ENCODE measurements around the gene ULK1.

Gene ULK1

DNA sequence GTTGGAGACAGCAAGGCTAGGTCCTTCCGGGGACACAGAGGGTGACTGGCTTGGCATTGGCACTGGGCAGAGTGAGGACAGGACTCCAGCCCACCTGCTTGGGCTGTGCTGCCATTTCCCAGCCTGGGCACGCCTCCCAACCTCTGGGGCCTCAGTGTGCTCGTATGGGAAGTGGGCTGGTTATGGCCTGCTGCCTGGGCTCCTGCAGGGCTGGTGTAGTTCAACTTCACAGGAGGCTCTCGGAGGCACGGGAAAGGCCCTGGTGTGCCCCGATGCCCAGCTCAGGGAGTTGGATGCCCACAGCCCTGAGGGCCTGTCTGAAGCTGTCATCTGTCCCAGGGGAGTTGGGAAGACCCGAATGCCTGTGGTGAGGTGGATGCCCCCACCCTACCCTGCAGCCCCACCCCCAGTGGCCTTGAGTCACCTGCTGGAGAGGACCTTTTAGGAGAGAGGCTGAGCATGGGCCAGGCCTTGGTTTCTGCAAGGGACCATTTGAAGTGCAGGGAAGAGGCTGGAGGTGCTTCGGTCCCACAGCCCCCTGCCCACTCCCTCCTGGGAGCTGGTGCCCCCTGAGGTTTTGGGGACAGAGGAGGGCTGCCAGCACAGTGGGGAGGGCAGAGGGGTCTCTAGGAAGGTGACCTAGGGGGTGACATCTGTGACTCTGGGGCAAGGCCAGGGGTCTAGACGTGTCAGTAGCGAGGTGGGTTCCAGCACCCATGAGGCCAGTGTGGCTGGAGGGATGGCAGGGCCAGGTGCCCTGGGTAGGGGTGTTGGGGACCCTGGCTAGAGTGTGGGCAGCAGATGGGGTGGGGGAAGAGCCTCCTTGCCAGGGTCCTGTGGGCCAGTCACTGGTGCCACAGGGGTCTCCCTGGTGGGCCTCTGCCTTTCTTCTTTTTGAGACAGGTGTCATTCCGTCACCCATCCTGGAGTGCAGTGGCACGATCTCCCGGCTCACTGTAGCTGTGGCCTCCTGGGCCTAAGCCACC, 9.1 kb downstream of the ULK1 start:
- no peak for DNase-seq
- no peak for TF ChIP-seq GATA1 (IDR thresholded peaks at IDR 0.05; ENCODE audit: low read depth, low read length)
- no peak for TF ChIP-seq POLR2A (IDR thresholded peaks at IDR 0.05; ENCODE audit: low read length)

DNA sequence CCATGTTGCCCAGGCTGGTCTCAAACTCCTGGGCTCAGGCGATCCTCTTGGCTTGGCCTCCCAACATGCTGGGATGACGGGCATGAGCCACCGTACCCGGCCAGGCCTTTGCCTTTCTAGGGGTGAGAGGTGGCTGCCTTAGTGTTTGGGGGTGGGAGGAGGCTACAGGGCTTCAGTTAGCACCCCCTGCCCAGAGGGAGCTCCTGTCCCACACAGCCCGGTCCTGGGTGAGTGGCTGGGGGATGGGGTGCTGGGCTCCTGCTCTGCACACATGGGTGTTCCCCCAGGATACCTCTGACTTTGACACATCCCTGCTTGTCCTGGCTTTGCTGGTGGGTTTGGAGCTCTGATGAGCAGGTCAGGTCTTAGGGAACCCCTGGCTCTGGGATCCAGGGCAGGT, 9.9 kb downstream of the ULK1 start:
- no peak for TF ChIP-seq GATA1 (IDR thresholded peaks at IDR 0.05; ENCODE audit: low read depth, low read length)
- no peak for TF ChIP-seq POLR2A (IDR thresholded peaks at IDR 0.05; ENCODE audit: low read length)
- DNase-seq, result no peak

DNA sequence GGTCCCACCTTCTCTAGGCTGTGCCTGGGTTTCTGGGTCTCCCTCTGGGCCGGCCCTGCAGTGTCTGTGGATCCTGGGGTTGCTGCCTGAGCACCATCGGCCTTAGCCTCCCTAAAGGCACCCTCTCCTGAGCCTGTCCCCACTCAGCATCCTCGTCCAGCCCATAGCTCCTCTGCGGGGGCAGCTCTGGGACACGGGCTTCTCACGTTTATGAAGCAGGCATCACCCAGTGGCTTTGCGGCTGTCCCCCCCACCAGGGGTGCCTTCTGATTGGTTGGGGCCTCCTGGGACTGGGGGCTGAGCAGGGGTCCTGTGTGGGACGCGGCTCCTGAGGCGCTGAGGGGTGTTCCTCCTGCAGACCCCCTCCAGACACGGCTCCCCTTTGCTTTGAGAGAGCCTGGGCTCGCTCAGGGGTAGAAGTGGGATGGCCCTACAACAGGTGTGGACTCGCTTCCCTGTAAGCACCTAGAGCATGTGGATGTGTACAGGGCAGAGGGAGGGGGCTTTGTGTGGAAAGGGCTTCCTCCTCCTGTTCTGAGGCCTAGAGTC, 10.7 kb downstream of the ULK1 start:
- TF ChIP-seq GATA1 (IDR thresholded peaks at IDR 0.05; ENCODE audit: low read depth, low read length), result no peak
- no peak for TF ChIP-seq POLR2A (IDR thresholded peaks at IDR 0.05; ENCODE audit: low read length)
- no peak for DNase-seq

DNA sequence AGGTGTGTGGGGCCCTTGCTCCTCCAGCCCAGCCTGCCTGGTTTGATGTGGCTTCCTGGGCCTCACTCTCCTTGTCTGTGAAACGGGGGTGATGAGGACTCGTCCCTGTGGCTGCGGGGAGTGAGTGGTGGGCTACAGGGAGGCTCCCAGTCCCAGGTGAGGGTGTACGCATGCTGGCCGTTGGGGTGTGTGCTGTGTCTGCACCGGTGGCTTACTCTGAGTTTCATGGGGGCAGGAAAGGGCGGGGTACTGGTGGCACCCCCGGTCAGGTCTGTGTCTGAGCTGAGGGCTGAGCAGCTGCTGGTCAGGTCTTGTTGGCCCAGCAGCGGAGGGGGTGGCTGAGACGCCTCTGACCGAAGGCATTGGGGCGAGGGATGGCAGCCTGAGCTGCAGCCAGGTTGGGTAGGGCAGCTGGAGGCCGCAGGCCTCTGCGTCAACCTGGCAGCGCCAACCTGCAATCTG, 11.2 kb downstream of the ULK1 start:
- TF ChIP-seq GATA1 (IDR thresholded peaks at IDR 0.05; ENCODE audit: low read depth, low read length) (no peak), POLR2A (IDR thresholded peaks at IDR 0.05; ENCODE audit: low read length) (no peak)
- no peak for DNase-seq

DNA sequence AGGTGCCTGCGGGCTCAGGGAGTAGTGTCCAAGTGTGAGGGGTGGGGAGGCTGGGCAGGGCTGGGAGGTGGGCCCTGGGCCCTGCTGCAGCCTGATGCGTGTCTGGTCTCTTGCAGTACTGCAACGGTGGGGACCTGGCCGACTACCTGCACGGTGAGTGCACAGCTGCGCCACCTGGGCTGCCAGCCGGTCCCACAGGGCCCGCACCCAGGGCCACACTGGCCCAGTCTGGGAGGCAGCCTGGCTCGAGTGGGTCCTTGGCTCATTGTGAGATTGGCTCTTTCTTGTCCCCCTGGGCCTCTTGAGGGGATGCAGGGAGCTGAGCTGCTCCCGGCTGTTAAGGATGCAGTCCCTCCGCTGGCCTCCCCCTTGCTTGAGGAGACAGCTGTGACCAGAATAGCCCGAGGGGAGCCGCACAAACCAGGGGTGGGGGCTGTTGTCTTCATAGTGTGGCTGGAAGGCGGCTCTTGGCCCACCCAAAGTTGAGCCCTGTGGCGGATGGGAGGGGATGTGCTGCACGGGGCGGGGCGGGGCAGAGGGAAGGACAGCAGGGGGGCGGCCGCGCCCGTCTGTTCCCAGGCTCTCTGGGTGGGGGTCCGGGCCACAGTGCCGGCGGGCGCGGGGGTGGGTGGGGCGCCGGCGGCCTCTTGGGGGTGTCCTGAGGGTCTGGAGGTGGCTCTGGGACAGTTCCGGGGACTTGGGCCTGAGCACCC, 13.1 kb downstream of the ULK1 start:
- no peak for TF ChIP-seq POLR2A (IDR thresholded peaks at IDR 0.05; ENCODE audit: low read length)
- TF ChIP-seq GATA1 (IDR thresholded peaks at IDR 0.05; ENCODE audit: low read depth, low read length), result no peak
- no peak for DNase-seq

DNA sequence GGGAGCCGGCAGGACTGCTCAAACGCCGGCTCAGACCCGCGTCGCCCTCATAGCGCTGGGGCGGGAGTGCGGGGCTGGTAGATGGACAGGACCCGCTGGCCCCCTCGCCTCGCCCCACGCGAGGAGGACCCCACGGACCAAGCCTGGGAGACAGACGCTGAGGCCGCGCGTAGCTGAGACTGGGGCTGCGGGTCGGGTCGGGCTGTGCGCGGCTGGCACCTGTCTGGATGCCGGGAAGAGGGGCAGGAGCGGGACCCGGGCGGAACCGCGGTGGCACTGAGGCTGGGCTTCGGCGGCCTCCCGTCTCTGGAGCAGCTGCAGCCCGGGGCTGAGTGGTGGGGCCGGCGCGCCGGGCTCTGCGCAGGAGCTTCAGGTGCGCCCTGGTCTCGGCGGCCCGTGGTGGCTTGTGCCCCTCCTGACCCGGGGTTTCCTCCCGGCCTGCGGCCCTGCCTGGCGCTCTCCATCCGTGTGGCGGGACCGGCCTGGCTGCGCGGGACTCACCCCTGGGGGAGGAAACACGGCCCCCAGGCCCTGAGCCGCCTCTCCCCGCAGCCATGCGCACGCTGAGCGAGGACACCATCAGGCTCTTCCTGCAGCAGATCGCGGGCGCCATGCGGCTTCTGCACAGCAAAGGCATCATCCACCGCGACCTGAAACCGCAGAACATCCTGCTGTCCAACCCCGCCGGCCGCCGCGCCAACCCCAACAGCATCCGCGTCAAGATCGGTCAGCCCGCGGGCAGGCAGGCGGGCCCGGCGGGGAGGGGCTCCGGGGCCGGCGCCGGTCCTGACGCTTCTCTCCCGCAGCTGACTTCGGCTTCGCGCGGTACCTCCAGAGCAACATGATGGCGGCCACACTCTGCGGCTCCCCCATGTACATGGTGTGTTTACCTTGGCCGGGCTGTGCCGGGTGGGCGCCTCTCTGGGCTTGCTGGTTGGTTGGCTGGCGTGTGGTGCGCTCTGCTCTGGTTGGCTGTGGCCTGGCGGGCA, 14.0 kb downstream of the ULK1 start:
- TF ChIP-seq GATA1 (IDR thresholded peaks at IDR 0.05; ENCODE audit: low read depth, low read length) (no peak), POLR2A (IDR thresholded peaks at IDR 0.05; ENCODE audit: low read length) (no peak)
- DNase-seq, result no peak

DNA sequence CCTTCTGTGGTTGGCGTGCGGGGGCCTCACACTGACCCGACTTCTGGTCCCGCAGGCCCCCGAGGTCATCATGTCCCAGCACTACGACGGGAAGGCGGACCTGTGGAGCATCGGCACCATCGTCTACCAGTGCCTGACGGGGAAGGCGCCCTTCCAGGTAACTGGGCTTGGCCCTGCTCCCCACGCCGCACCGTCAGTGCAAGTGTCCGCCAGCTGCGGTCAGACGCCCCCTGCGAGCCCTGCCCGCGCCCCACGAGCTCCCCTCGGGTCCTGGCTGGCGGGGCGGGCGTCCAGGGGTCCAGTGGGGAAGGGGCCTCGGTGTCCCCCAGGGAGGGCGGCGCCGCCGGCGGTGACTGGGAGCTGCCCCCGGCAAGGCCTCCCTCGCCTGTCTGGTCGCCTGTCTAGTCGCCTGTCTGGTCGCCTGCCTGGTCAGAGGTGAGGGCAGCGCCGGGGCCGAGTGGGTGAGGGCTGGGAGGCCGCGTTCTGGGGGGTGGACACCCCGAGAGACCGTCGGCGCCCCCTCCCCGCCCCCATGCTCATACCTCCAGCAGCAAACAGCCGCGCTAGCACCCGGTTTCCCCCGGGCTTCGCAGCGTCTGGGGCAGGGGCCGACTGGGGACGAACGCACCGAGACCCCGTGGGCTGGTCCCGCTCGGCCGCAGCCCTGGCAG, 14.8 kb downstream of the ULK1 start:
- no peak for DNase-seq

DNA sequence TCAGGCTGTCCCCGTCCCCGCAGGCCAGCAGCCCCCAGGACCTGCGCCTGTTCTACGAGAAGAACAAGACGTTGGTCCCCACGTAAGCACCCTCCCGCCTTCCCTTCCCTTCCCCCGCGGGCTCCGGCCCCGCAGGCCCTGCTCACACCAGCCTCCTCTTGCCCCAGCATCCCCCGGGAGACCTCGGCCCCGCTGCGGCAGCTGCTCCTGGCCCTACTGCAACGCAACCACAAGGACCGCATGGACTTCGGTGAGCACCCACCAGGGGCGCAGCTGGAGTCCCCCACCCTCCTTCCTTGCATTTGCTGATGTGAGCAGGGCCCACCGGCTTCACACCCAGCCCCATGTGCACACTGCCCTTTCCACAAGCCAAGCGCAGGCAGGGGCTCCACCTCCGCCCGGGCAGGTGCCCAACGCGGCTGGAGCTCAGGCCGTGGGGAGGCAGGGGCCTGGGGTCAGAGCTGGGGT, 15.4 kb downstream of the ULK1 start:
- no peak for TF ChIP-seq GATA1 (IDR thresholded peaks at IDR 0.05; ENCODE audit: low read depth, low read length)
- TF ChIP-seq POLR2A (IDR thresholded peaks at IDR 0.05; ENCODE audit: low read length), result no peak
- no peak for DNase-seq

More for the DNA sequence above, 14.8 kb downstream of the ULK1 start:
- no peak for TF ChIP-seq POLR2A (IDR thresholded peaks at IDR 0.05; ENCODE audit: low read length)
- no peak for TF ChIP-seq GATA1 (IDR thresholded peaks at IDR 0.05; ENCODE audit: low read depth, low read length)

DNA sequence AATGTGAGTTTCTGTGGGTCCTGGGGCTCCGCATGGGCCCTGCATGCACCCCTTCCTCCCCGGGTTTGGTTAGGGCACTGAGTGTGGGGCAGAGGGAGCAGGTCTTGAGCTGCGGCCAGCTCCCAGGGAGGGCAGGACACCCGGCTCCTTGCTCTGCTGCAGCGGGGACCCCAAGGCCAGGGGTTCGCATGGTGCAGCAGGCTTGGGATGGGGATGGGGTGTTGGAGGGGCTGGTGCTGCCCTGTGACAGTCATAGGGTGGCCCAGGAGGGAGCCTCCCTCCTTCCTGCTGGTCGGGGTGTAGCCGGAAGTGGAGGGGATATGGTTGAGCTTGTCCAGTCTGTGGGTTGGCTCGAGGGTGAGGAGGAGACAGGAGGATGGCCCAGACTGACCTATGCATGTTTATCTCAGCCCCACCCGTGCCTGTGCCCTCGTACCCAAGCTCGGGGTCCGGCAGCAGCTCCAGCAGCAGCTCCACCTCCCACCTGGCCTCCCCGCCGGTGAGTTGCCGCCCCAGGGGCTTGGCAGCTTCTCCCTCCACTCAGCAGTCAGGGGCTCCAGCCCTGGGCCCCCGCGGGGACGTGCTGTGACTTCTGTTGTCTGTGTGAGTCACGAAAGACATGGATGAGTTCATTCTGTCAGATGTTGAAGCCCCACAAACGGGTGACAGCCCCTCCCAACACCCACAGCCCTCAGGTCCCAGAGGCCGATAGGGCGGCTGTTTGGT, 16.0 kb downstream of the ULK1 start:
- TF ChIP-seq POLR2A (IDR thresholded peaks at IDR 0.05; ENCODE audit: low read length), result no peak
- TF ChIP-seq GATA1 (IDR thresholded peaks at IDR 0.05; ENCODE audit: low read depth, low read length), result no peak
- no peak for DNase-seq

DNA sequence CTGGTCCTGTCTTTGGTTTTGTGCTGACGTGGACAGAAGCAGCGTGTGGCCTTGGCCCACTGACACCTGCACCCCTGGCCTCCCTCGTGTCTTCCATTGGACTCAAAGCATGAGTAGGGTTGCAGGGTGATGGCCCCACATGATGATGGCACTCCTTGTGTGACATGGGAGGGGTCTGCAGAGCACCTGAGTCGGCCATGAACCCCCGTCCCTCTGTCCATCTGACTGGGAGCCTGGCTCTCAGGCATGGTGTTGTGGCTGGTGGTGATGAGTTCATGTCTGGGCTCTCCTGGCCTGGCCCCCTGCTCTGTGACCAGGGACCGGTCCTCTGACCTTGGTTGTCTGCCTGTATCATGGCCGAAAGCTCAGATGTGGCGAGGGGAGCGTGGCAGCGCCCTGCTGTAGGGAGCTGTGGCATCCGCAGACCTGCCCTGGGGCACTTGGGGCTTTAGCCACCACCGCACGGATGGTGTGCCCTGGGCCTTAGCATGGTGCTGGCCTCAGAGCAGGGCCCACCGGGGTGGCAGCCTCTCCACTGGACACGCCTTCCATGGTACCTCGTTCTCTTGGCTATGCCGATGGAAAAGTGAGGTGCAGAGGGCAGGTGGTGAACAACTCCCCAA, 16.7 kb downstream of the ULK1 start:
- DNase-seq, result no peak
- no peak for TF ChIP-seq POLR2A (IDR thresholded peaks at IDR 0.05; ENCODE audit: low read length)
- no peak for TF ChIP-seq GATA1 (IDR thresholded peaks at IDR 0.05; ENCODE audit: low read depth, low read length)

DNA sequence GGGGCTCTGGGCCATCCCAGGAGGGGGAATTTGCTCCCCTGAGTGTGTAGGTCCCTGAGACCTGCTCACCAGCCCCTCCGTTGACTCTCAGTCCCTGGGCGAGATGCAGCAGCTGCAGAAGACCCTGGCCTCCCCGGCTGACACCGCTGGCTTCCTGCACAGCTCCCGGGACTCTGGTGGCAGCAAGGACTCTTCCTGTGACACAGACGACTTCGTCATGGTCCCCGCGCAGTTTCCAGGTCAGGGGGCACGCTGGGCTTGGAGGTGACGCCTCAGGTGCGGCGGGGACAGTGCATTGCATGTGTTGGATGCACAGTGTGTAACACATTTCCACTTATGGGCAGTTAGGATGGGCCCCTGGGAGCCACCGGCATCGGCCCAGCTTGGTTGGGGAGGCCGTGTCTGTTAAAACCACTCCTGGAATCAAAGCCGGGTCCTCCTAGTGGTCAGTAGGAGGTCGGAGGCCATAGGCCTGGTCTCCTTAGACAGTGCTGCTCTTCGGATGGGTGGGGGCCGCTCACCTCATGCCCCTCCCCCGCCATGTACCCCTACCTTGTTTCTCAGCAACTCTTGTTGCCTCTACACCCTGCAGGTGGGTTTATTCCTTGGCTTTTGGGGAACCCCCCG, 17.5 kb downstream of the ULK1 start:
- no peak for TF ChIP-seq POLR2A (IDR thresholded peaks at IDR 0.05; ENCODE audit: low read length)
- TF ChIP-seq GATA1 (IDR thresholded peaks at IDR 0.05; ENCODE audit: low read depth, low read length), result no peak
- DNase-seq, result no peak
